B cell (primary cell): ENCODE measurements around the gene OST4.

Experiments
- EZH2 ChIP-seq: IDR thresholded peaks from 2 replicates; pipeline ENCODE4 v1.6.1; 2012; ENCODE audit warnings: borderline replicate concordance, low read depth, mild to moderate bottlenecking, moderate library complexity, low read length; ENCODE audit not compliant: insufficient read depth, poor library complexity, severe bottlenecking
- TF ChIP-seq, protein P1 (sequence below): fragments of 200-600 bp; IDR thresholded peaks from one replicate; pipeline ENCODE4 v1.8.0; 2022; ENCODE audit warnings: antibody characterized with exemption, mild to moderate bottlenecking

DNA sequence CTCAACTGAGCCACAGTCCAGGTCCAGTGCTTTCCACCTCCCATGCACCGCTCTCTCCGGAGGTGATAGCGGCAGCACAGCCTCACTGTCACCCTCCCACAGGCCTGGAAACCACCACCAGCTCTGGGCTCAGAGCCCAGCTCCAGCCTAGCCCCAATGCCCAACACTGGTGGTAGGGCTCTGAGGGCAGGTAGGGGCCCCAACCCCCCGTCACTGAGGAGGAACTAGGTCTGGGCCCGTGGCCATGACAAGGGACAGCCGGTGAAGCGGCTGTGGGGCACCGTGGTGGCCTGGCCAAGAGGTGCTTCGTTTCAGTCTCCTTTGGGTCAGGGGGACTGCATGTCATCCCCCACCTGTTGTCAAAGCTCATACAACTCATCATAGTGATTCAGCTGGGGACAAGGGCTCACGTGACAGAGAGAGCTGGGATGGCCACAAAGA, 44.2 kb downstream of the OST4 start:
- TF ChIP-seq, protein P1, sequence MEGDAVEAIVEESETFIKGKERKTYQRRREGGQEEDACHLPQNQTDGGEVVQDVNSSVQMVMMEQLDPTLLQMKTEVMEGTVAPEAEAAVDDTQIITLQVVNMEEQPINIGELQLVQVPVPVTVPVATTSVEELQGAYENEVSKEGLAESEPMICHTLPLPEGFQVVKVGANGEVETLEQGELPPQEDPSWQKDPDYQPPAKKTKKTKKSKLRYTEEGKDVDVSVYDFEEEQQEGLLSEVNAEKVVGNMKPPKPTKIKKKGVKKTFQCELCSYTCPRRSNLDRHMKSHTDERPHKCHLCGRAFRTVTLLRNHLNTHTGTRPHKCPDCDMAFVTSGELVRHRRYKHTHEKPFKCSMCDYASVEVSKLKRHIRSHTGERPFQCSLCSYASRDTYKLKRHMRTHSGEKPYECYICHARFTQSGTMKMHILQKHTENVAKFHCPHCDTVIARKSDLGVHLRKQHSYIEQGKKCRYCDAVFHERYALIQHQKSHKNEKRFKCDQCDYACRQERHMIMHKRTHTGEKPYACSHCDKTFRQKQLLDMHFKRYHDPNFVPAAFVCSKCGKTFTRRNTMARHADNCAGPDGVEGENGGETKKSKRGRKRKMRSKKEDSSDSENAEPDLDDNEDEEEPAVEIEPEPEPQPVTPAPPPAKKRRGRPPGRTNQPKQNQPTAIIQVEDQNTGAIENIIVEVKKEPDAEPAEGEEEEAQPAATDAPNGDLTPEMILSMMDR, result no peak
- TF ChIP-seq EZH2, result no peak
